GM19240 (cell line): ENCODE measurements around the gene CMSS1.
A peak's percentile ranks its signal among the peaks of the same experiment; 100 is the strongest.

Experiments used
- DNase-seq: peaks from one replicate; pipeline ENCODE4 v3.0.0; 2011; ENCODE audit warnings: low spot score; ENCODE audit not compliant: insufficient read length

CMSS1 gene

DNA sequence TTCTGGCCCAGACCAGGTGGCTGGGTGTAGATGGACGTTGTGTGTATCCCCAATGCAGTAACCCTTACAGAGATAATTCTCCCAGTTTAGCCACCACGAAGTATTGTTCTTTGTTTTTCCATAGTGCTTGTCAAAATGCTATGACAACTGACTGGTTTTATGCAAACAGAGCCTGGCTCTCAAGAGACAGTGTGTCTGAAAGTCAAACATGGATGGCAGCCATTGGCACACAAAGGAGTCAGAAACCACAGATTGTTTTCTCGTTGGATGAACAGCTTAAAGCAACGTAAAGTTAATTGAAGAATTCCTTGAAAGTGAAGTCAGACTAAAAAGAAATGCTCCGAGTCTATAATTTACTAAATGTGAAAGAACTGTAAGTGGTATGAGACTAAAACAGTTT, 205.5 kb downstream of the CMSS1 start:
- DNase-seq: no peak

DNA sequence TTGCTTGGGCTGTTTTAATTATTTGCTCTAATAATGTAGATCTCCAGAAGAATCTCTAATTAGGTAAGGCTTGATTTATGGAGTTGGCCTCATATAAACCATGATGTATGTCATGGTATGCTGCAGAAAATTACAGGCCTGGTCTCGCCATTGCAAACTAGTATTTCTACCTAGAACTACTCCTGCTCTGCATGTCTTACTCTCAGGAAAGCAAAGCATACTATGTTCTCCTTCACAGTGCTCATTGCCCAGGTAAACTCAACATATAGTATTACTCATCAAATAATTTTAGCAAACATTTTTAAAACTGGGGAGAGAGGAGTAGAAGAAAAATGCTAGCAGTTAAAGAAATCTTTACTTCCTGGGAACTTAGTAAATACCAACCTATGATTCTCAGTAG, 205.9 kb downstream of the CMSS1 start:
- DNase-seq: no peak

DNA sequence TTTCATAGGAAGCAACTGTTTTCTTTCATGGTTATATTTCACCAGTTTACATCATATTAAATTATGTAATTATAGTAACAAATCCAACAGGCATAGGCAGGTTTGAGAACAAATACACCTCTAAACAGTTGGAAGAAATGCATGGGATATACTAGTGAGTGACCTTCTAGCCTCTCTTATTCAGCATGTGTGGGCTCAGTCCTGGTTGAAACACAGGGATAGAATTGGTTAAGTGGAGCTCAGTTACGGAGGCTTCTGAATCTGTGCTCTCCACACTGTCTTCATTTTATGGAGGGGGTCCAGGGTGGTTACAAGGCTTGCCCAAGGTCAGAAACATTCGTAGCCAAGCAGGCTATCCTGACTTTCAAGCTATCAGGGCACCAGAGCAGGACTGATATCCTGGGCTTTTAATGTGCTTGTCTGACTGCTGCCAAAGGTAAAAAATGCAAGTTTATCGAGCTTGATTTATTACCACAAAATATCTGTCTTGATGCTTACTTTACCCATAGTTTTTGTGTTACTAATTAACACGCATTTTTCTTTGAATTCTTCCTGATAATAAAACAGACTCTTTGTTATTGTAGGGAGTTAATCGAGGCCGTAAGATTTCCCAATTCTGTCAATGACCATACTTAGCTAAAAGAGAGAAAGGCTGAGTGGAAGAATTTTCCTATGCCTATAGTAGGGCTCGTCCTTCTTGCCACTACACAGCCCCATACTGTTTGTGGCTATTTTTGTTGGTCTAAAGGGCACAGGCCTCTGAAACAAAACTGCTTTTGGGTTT, 207.1 kb downstream of the CMSS1 start:
- no peak for DNase-seq

GRCh38 chr3:100027321-100027720, 209.7 kb downstream of the CMSS1 start:
- DNase-seq: no peak

DNA sequence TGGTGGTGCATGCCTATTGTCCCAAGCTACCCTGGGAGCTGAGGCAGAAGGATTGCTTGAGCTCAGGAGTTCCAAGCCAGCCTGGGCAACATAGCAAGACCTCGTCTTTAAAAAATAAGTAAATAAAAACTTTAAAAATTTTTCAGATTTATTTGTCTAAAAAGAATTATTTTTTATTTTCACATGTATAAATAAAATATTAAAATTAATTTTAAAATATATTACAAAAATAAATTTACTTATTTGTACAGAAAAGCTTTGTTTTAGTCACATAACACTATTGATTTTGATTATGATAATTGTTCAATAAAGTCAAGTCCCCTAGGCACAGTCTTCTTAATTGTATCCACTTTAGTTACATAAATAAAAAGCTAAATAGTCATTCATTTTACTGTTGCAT, 211.4 kb downstream of the CMSS1 start:
- no peak for DNase-seq

DNA sequence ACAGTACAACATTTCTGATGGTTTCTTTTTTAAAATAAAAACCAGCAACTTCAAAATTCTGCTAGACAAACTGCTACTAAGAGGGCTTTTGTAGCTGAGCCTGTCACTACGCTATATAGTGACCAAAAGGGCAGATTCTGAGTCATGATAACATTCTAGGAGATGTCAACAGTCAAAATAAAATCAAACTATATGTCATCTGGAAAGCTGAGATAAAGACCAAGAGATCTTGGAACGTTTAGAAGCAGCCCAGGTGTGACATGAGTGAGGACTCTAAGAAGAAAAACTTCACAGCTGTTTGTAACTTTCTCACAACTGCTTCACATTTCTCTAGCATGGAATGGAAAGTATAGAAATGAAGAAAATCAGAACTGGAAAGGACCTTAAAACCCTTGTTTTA, 212.0 kb downstream of the CMSS1 start:
- DNase-seq: no peak

GRCh38 chr3:100030346-100030745, 212.7 kb downstream of the CMSS1 start:
- no peak for DNase-seq

- no peak for DNase-seq
Observed at GRCh38 chr3:100030914-100031425, 213.3 kb downstream of the CMSS1 start.

DNA sequence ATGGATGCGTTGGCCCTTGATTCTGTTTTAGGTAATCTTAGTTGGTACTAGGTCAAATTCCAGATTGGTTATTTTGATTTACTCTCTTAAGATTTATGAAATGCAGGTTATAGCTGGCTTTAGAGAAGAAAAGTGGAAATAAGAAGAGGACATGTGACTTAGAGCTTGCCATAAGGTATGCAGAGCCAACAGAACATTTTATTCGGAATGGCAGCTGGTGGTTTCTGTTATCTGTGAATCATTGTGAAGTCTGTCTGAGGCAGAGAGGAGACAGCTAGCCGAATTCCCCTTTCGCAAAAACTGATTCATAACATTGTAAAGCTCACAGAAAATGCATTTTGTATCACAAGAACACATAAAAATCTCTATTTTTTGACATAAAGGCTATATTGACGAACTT, 214.6 kb downstream of the CMSS1 start:
- no peak for DNase-seq

DNA sequence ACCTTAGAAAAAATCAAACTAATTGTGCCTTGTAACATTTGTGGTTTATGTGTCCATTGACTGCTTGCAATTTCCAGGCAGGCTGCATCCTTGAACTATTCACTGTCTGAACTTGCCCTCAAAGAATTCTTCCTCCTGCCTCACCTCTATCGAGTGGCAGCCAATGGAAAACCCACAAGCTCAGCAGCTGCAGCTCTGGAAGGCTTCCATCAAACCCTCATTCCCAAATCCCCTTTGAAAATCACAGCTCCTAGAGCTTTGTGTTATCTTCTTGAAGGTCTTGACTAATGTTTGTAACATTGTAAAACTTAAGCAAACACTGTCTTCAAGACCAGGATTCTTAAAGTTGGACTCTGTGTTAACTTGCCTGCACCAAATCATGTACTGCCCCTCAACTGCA, 215.5 kb downstream of the CMSS1 start:
- DNase-seq: no peak

DNA sequence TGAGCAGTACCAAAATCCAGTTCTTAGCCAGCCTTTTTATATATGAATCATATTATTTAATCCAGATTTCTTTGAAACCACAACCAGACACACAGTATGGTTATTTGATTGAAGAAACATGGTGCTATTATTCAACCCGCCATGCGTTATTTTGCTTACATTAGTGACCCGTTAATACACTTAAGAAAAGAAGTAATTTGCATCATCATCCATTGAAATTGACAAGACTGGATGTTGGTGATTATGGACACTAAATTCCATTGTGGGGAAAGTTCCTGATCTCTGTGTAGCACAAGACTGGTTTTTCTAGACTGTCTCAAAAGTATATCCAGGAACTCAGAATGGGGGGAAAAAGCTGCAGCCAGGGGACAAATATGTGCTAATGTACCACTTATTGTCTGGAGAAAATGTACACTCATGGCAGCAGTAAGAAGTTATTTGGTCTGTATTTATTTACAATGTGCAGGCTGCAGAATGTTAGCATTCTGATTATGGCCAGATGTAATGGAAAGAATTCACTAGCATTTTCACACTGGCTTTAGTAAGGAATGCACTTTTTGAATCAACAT, 216.3 kb downstream of the CMSS1 start:
- no peak for DNase-seq

- no peak for DNase-seq
Observed at GRCh38 chr3:100039075-100039474, 221.4 kb downstream of the CMSS1 start.

GRCh38 chr3:100040451-100041225, 223.0 kb downstream of the CMSS1 start:
- DNase-seq: no peak

- DNase-seq: no peak
Observed at GRCh38 chr3:100041328-100041749, 223.7 kb downstream of the CMSS1 start.

DNA sequence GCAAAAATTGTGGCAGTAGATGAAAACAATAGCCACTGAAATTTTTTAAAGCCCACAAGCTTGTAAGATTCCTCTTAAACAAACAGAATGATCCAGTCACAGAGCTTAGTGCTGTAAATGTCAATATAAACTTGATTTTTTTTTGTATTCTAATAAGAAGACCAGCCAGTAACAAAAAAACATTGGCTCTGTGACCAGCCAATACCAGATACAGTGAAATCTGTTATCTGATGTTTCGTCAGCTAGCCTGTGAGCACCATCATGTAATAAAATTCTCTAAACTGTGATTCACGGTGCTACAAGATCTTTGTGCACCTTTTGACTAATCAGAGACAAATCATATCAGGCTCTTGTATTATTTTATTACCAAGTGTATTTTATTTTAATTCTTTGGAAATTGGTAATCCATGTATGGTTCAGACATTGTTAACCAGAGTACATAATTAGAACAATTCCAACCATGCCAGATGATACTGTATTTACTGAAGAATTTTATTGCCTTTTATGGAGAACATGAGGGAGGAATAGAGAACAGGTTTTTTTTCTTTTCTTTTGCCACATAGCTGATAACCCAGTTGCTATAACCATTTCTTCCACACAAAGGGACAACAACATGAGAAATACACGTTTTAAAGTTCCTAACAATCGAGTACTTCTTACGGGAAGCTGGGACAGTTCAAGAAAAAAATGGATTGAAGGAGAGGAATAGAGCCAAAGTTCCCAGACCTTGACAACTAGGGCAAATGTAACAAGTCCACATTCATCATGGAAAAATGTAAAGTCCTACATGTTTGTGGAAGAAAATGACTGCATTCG, 224.7 kb downstream of the CMSS1 start:
- no peak for DNase-seq

DNA sequence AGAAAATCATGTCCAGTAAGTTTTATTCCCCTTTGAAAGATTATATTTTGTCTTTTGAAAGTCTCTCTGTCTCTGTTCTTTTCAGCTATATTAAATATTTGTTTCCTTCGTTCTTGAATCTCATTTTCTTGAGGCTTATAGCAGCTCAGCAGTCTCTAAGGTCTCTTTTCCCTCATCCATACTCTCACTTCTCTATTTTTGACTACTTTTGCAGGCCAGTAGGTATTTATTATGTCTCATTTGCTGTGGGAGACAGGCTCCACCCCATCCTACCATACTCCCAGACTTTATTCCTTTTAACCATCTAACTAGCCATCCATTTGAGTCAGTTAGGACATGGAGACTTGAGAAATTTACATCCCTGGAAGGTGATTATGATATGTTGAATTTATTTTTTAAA, 225.6 kb downstream of the CMSS1 start:
- no peak for DNase-seq

- DNase-seq: peak; percentile 41
Observed at GRCh38 chr3:100044369-100044768, 226.7 kb downstream of the CMSS1 start.

DNA sequence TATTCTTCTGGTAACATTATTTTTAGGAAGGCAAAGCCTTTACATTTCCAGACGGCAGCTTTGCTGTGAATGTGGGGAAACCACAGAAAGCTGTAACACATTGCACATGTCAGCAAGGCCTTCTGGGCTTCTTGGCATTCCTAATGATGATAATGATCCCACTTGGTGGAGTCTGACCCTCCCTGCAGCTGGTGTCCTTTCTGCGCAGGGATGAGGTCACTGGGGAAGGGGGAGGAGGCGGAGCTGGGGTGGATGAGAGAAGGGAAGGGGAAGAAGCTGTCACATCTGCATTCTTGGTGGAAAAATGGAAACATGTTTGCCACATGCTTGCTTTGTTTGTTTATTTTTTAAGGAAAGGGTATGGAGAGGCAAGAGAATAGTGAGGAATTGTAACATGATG, 228.0 kb downstream of the CMSS1 start:
- no peak for DNase-seq

DNA sequence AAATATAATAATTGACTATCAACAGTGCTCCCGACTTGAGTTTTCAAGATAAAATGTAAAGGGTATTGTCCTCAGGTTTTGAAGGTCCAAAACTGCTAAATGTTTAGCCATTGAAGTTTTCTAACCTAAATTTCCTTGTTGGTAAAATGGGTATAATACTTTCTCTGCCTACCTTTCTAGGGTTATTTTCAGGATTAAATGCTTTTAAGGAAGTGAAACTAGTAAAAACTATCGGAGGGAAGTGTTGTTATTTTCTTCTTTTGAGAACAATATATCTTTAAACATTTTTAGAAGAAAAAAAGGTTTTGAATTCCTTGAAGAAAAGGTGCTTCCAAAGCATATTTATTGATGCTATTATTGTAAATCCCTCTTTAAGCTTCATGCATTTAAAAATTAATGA, 229.3 kb downstream of the CMSS1 start:
- no peak for DNase-seq

GRCh38 chr3:100047455-100048141, 229.9 kb downstream of the CMSS1 start:
- no peak for DNase-seq

DNA sequence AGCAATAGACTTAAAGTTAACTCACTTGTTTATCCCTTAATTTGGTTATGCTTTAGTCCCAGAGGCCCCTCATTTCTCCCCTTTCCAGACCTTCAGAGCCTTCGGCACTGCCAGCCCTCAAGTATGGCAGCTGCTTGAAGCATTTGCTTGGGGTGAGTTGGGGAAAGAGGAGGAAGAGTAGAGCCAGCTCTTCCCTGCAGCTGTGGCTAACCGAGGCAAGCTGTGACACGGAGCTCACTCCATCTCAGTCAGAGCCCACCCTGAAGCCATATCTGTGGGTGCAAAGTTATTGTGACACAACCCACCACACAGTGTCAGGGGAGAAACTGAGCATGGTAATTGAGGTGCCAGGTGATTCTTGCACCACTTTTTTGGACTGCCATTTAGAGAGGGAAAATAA, 230.6 kb downstream of the CMSS1 start:
- DNase-seq: no peak
